HFFc6 (cell line): ENCODE data around the gene PCNX4. TPM values are rescaled to one million over a fixed set of nuclear protein-coding genes. Genes with fewer than 3 reads are reported as not detected.

Experiments
- DNase-seq: peaks from one replicate; pipeline ENCODE4 v3.0.0-alpha.2; 2018
- H3K27ac Mint-ChIP-seq: 2 replicates; pipeline ENCODE4 v1.8.0; 2020; ENCODE audit warnings: mild to moderate bottlenecking, mixed read lengths
- H3K27me3 Mint-ChIP-seq: 2 replicates; pipeline ENCODE4 v1.8.0; 2021; ENCODE audit warnings: mild to moderate bottlenecking, moderate library complexity, mixed read lengths; ENCODE audit not compliant: insufficient read depth
- H3K36me3 Mint-ChIP-seq: 2 replicates; pipeline ENCODE4 v1.8.0; 2021; ENCODE audit warnings: low read depth, mixed read lengths
- H3K4me1 Mint-ChIP-seq: 2 replicates; pipeline ENCODE4 v1.8.0; 2020; ENCODE audit warnings: low read depth, mixed read lengths
- H3K4me3 Mint-ChIP-seq: 2 replicates; pipeline ENCODE4 v1.8.0; 2020; ENCODE audit warnings: mild to moderate bottlenecking, moderate library complexity, mixed read lengths
- H3K9me3 Mint-ChIP-seq: 2 replicates; pipeline ENCODE4 v1.8.0; 2020; ENCODE audit warnings: mild to moderate bottlenecking, mixed read lengths
- total RNA-seq, 6 experiments: library from RNA; stranded (reverse); fragmentation: NEBNext Ultra II Directional; extraction: Animal tissue kit (Norgen Biotek cat#: 25700); gene quantifications; 2 replicates in 1 of 6; 3 replicates in 5 of 6; pipeline ENCODE4 v1.2.3, GENCODE V29; 2021
- TF ChIP-seq, protein P1 (sequence below): fragments of 200-600 bp; sonication (generic); IDR thresholded peaks from 2 replicates; pipeline ENCODE4 v1.5.0; 2021; ENCODE audit warnings: antibody characterized with exemption, mild to moderate bottlenecking

Gene PCNX4
- total RNA-seq, 6 experiments from 2014 or later, result 46.5 to 67.7 (median 54.9) TPM

DNA sequence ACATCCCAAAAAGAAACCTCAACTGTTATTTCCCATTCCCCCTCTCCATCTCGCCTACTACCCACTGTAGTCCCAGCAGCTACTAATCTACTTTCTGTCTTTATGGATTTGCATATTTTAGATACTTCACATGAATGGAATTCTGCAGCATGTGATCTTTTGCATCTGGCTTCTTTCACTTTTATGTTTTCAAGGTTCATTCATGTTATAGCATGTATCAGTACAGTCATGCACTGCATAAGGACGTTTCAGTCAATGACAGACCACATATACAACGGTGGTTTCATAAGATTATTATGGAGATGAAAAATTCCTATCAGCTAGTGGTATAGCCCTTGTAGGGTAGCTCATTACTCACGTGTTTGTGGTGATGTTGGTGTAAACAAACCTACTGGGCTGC lies 24.5 kb downstream of the PCNX4 start:
- peaks cover 14% of the 10 kb centered on the region for H3K4me1 Mint-ChIP-seq
- no peaks in the 10 kb centered on the region for H3K27me3 Mint-ChIP-seq
- peaks cover 32% of the 10 kb centered on the region for H3K36me3 Mint-ChIP-seq
- H3K4me3 Mint-ChIP-seq, result no peak overlapping the region
- H3K27ac Mint-ChIP-seq, result peak overlapping the region; percentile 19; the same call in 1 of the 2 replicates
- H3K9me3 Mint-ChIP-seq, result no peaks in the 10 kb centered on the region
- TF ChIP-seq, protein P1, sequence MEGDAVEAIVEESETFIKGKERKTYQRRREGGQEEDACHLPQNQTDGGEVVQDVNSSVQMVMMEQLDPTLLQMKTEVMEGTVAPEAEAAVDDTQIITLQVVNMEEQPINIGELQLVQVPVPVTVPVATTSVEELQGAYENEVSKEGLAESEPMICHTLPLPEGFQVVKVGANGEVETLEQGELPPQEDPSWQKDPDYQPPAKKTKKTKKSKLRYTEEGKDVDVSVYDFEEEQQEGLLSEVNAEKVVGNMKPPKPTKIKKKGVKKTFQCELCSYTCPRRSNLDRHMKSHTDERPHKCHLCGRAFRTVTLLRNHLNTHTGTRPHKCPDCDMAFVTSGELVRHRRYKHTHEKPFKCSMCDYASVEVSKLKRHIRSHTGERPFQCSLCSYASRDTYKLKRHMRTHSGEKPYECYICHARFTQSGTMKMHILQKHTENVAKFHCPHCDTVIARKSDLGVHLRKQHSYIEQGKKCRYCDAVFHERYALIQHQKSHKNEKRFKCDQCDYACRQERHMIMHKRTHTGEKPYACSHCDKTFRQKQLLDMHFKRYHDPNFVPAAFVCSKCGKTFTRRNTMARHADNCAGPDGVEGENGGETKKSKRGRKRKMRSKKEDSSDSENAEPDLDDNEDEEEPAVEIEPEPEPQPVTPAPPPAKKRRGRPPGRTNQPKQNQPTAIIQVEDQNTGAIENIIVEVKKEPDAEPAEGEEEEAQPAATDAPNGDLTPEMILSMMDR, result no peak
- no peak for DNase-seq

DNA sequence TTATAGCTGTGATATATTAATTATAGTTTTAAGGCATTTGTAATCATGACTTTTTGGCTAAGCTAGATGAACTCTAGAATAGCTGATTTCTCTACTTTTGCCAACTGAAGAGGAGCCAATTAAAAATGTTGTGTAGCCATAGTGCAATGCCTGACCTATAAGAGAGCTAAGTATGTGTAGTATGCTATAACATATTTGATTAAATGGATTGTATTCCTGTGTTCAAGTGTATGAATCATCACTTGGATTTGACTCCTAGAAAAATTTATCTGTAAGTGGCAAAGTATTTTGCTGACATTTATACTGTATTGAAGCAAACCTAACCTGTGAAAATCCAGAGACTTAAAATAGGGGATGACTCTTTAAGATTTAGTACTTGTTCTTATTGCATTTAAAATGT lies 34.2 kb downstream of the PCNX4 start:
- H3K27me3 Mint-ChIP-seq, result peaks cover 3% of the 10 kb centered on the region; the same call in 1 of the 2 replicates
- H3K36me3 Mint-ChIP-seq, result peaks cover 72% of the 10 kb centered on the region
- no peaks in the 10 kb centered on the region for H3K9me3 Mint-ChIP-seq
- no peak overlapping the region for H3K27ac Mint-ChIP-seq
- no peak overlapping the region for H3K4me3 Mint-ChIP-seq
- TF ChIP-seq, protein P1, result no peak
- peak; percentile 5 for DNase-seq
- H3K4me1 Mint-ChIP-seq, result peaks cover 11% of the 10 kb centered on the region; the same call in 1 of the 2 replicates

- peaks cover 47% of the 10 kb centered on the region for H3K36me3 Mint-ChIP-seq
- H3K4me3 Mint-ChIP-seq, result no peak overlapping the region
- H3K27ac Mint-ChIP-seq, result no peak overlapping the region; the same call in 1 of the 2 replicates
- TF ChIP-seq, protein P1, result no peak
- H3K4me1 Mint-ChIP-seq, result 0 out of 2 replicates have a peak, but pooled peaks cover 8% of the 10 kb centered on the region
- H3K9me3 Mint-ChIP-seq, result no peaks in the 10 kb centered on the region
- DNase-seq, result no peak
- peaks cover 5% of the 10 kb centered on the region; the same call in 1 of the 2 replicates for H3K27me3 Mint-ChIP-seq
These were observed 41.8 kb downstream of the PCNX4 start for GRCh38 chr14:60133487-60133886.

- Mint-ChIP-seq H3K27ac (no peak overlapping the region), H3K4me1 (peaks cover 16% of the 10 kb centered on the region; the same call in 1 of the 2 replicates), H3K4me3 (no peak overlapping the region), H3K36me3 (peaks cover 42% of the 10 kb centered on the region), H3K27me3 (peaks cover 5% of the 10 kb centered on the region; the same call in 1 of the 2 replicates), H3K9me3 (no peaks in the 10 kb centered on the region)
- DNase-seq, result no peak
- TF ChIP-seq, protein P1, result no peak
These were observed 43.0 kb downstream of the PCNX4 start for GRCh38 chr14:60134702-60135101.

DNA sequence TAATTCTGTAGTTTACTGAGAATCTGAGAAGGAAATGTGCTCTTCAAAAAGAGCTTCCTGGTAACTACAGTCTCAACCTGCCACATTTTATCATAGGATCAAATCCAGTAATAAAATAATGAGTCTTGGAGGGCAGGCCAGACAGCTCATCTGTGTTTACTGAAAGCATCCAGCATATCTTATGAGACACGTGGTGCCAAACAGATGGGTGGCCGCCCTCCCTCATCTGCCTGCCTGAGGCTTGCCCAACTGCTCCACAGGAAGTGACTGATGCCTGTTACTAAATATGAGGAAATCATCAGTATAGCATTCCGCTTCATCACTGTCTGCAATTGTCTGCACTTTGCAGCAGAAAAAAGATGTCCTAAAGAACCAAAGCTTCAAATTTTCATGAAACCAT lies 60.0 kb downstream of the PCNX4 start:
- Mint-ChIP-seq H3K27ac (peak overlapping the region; percentile 88), H3K9me3 (no peaks in the 10 kb centered on the region), H3K36me3 (peaks cover 49% of the 10 kb centered on the region), H3K4me1 (peaks cover 35% of the 10 kb centered on the region), H3K4me3 (peak overlapping the region; percentile 48), H3K27me3 (no peaks in the 10 kb centered on the region; the same call in none of the 2 replicates)
- peak; percentile 95 for DNase-seq
- TF ChIP-seq, protein P1, result no peak
